T-cell (primary cell): ENCODE results near the gene CBX7. TPM values are rescaled to one million over a fixed set of nuclear protein-coding genes. Genes with fewer than 3 reads are reported as not detected.

Experiments
- ATAC-seq, 4 experiments: fragments of 200-7000 bp in 3 of 4; fragments of 150-1000 bp in 1 of 4; cut with Tn5 transposase; replicated peaks in 1 of 4; 1 replicate in 3 of 4; 2 replicates in 1 of 4; pipeline ENCODE4 v1.10.0; 2021; ENCODE audit warnings: moderate library complexity in 3 of 4, mild to moderate bottlenecking in 2 of 4, moderate number of reproducible peaks in 1 of 4
- CTCF ChIA-PET, 2 donors: fragments of 300-600 bp; sonication (Branson Sonifier 250); formaldehyde crosslinking; loops; one replicate each; lab custom pipeline; 2022; ENCODE audit warnings: antibody characterized with exemption in 2 of 2; lab: Charles Lee
- POLR2A ChIA-PET, 2 donors: fragments of 300-600 bp; sonication (Branson Sonifier 250); formaldehyde crosslinking; loops; one replicate each; lab custom pipeline; 2022; ENCODE audit warnings: antibody characterized with exemption in 2 of 2; lab: Charles Lee
- DNase-seq, 35 experiments: peaks; one replicate each; pipeline versions ENCODE4 v3.0.0 to v3.0.0-alpha.2; 2013 to 2023
- H3K27ac ChIP-seq: one replicate; pipeline ENCODE4 v1.5.1; 2013; ENCODE audit warnings: low read length
- H3K27me3 ChIP-seq, 2 experiments: replicated peaks in 1 of 2; 1 replicate in 1 of 2; 2 replicates in 1 of 2; pipeline versions ENCODE4 v1.6.1 to v1.7.0; 2013; ENCODE audit warnings: low read length in 1 of 2, mixed read lengths in 1 of 2; ENCODE audit not compliant: control insufficient read depth in 2 of 2, insufficient read depth in 2 of 2; ENCODE audit errors: extremely low read depth in 1 of 2
- H3K36me3 ChIP-seq, 2 donors: 1 replicate in 1 of 2; 2 replicates in 1 of 2; pipeline versions ENCODE4 v1.6.1 to v1.7.0; 2013; ENCODE audit warnings: low read length in 1 of 2; ENCODE audit not compliant: control insufficient read depth in 2 of 2, insufficient read depth in 1 of 2; ENCODE audit errors: extremely low read depth in 1 of 2
- H3K4me1 ChIP-seq, 2 experiments: 1 replicate in 1 of 2; 2 replicates in 1 of 2; pipeline versions ENCODE4 v1.6.1 to v1.7.0; 2013; ENCODE audit warnings: low read length in 2 of 2, mixed read lengths in 1 of 2; ENCODE audit not compliant: insufficient read depth in 2 of 2, control insufficient read depth in 1 of 2; ENCODE audit errors: extremely low read depth in 1 of 2
- H3K4me3 ChIP-seq, 2 donors: 1 replicate in 1 of 2; 2 replicates in 1 of 2; pipeline versions ENCODE4 v1.5.1 to v1.7.0; 2013; ENCODE audit warnings: mild to moderate bottlenecking in 2 of 2, low read length in 1 of 2, moderate library complexity in 1 of 2; ENCODE audit not compliant: control insufficient read depth in 1 of 2; ENCODE audit errors: extremely low read depth in 1 of 2
- H3K9me3 ChIP-seq: 2 replicates; pipeline ENCODE4 v1.7.0; 2013
- H3K27ac Mint-ChIP-seq, 2 donors: one replicate each; pipeline ENCODE4 v1.8.0; 2020 to 2021; ENCODE audit warnings: mild to moderate bottlenecking in 2 of 2, mixed read lengths in 2 of 2
- H3K27me3 Mint-ChIP-seq, 2 donors: one replicate each; pipeline ENCODE4 v1.8.0; 2021 to 2022; ENCODE audit warnings: mixed read lengths in 2 of 2
- H3K36me3 Mint-ChIP-seq: one replicate; pipeline ENCODE4 v1.8.0; 2021; ENCODE audit warnings: mixed read lengths
- H3K4me1 Mint-ChIP-seq, 3 donors: one replicate each; pipeline ENCODE4 v1.8.0; 2020 to 2022; ENCODE audit warnings: mixed read lengths in 3 of 3, mild to moderate bottlenecking in 1 of 3
- H3K4me3 Mint-ChIP-seq, 3 donors: one replicate each; pipeline ENCODE4 v1.8.0; 2020 to 2022; ENCODE audit warnings: mild to moderate bottlenecking in 3 of 3, mixed read lengths in 3 of 3, moderate library complexity in 3 of 3
- H3K9me3 Mint-ChIP-seq, 3 donors: one replicate each; pipeline ENCODE4 v1.8.0; 2020 to 2022; ENCODE audit warnings: mixed read lengths in 3 of 3
- WGBS: methylation state at CpG from one replicate; pipeline ENCODE4 v1.1.5; 2013; ENCODE audit warnings: missing lambda C conversion rate; ENCODE audit not compliant: insufficient coverage; 5-methylcytosine and 5-hydroxymethylcytosine counted together
- total RNA-seq, 35 experiments: library from RNA in 6 of 35; stranded (reverse) in 6 of 35; fragments of 120-200 nt in 1 of 35; gene quantifications; one replicate each; pipeline versions ENCODE4 v1.2.1 to v1.2.4 and lab custom pipeline; 2013 to 2026

Gene CBX7
- total RNA-seq, 5 donors from 2014 or later (not counting 1 experiment from before 2014, with no cell fraction given), result 67.4 to 160 (median 149) TPM

DNA sequence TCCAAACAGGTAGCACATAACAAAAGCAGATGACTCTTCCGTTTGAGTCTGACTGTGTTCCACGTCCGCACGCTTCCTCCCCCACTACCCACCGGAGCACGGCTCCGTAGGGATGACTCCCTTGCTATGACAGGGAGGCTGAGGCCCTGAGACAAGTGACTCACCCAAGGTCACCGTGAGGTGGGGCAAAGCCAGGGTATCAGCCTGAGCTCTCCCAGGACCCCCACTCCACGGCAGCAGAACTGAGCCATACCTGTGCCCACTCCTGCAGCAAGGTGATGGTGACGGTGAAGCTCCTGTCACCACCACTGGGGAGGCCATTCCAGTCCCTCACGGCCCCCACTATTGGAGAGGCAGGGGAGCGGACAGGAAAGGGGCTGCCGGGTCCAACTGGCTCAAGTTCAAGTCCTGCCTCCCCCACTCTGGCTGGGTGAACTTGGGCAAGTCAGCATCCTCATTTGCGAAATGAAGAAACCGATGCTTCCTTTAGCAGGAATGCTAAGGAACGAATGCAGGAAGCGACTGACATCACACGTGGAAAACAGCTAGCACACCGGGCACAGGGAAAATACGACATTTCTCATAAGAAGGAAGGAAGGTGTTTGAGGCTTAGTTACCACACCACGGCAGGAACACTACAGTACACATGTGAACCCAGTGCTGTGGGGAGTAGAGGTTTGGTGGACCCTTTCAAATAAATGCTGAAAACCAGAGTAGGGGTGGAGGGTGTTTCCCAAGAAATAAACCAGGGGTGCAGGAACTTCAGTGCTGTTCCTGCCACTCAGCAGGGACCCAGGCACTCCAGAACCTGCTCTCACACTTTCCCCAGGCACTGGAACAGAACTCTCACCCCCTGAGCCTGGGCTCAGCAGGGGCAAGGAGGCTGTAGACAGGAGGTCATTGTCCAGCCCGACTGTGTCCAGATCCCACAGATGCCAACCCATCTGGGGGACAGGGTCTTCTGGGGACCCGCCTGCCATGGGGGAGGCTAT is 32.4 kb upstream of the CBX7 start:
- DNase-seq, result no peak
- Mint-ChIP-seq H3K4me1 (peaks cover 0 to 2% (median 0%) of the 10 kb centered on the region in 3 donors), H3K27ac (no peak overlapping the region), H3K9me3 (peaks cover 0 to 5% (median 3%) of the 10 kb centered on the region in 3 donors), H3K36me3 (no peaks in the 10 kb centered on the region), H3K4me3 (no peak overlapping the region), H3K27me3 (no peaks in the 10 kb centered on the region)
- Histone ChIP-seq H3K9me3 (no peaks in the 10 kb centered on the region), H3K27me3 (peaks cover 0 to 9% of the 10 kb centered on the region in 2 experiments), H3K4me1 (no peaks in the 10 kb centered on the region), H3K27ac (no peak overlapping the region), H3K36me3 (no peaks in the 10 kb centered on the region), H3K4me3 (no peak overlapping the region)
- ChIA-PET POLR2A (no interaction called here), CTCF (no interaction called here)
- 68% methylated on average over 13 of the region's 23 CpGs for WGBS
- no peak for ATAC-seq

DNA sequence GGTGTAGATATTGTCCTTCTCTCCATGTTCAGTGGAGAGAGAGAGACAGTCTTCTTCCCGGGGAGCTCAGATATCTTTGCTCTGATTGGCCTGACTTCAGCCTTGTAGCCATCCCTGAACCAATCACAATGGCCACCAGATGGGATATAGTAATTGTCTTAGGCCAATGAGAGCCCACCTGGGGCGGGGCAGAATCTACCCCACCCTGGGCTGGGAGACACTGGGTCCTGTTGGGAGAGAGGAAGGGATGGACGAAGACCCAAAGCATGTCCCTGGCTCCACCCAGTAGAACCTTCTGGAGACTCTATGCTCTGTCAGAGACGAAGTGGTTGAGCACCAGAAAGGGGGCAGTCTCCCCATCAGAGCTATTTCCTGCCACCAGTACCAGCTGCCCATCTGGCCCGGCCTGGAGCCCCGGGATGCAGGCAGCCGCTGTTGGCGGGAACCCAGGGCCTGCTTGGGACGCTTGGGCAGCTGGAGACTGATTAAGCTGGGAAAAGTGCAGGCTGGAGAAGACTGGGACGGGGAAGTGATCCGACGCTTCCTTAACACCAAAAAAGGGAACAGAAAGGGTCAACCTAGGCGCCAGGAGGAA is 31.6 kb upstream of the CBX7 start:
- Histone ChIP-seq H3K27ac (no peak overlapping the region), H3K4me3 (no peak overlapping the region), H3K36me3 (no peaks in the 10 kb centered on the region), H3K9me3 (no peaks in the 10 kb centered on the region), H3K27me3 (peaks cover 0 to 5% of the 10 kb centered on the region in 2 experiments), H3K4me1 (peaks cover 0 to 5% of the 10 kb centered on the region in 2 experiments)
- Mint-ChIP-seq H3K4me3 (no peak overlapping the region), H3K36me3 (no peaks in the 10 kb centered on the region), H3K27ac (no peak overlapping the region), H3K27me3 (no peaks in the 10 kb centered on the region), H3K9me3 (peaks cover 0 to 5% (median 3%) of the 10 kb centered on the region in 3 donors), H3K4me1 (peaks cover 0 to 8% (median under 1%) of the 10 kb centered on the region in 3 donors)
- POLR2A ChIA-PET, result no interaction called here
- 77% methylated on average over 5 of the region's 13 CpGs for WGBS
- no peak for DNase-seq
- CTCF ChIA-PET, result interaction anchor here in 1 of 2 donors (0.6 to 0.7 kb wide), 2 partner anchors 69 to 271 kb away, joined by 5 to 6 read pairs; no protein-coding TSS in a partner anchor
- no peak for ATAC-seq

DNA sequence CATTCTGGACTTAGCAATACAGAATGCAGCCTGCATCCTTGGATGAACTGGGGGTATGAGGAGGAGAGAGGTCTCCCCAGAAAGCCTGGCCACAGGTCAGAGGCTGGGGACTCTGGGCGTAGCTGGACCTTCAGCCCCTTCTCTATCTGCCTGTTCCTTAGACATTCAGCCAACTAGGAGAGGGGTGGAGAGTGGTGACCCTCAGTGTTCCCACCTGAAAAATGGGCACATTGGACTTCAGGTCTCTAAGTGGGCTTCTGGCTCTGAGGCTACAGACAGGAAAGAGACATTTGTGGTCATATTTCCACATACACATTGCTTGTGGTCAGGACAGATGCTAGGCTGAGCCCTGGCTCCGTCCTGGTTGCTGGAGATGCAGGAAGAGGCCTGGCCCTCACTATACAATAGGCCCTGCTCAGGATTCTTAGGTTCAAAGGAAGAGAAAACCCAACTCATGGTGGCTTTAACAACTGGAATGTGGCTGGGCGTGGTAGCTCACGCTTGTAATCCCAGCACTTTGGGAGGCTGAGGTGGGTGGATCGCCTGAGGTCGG is 30.1 kb upstream of the CBX7 start:
- H3K36me3 Mint-ChIP-seq, result no peaks in the 10 kb centered on the region
- Histone ChIP-seq H3K4me3 (no peak overlapping the region), H3K36me3 (no peaks in the 10 kb centered on the region), H3K27ac (no peak overlapping the region), H3K27me3 (peaks cover 0 to 5% of the 10 kb centered on the region in 2 experiments), H3K4me1 (peaks cover 0 to 19% of the 10 kb centered on the region in 2 experiments), H3K9me3 (no peaks in the 10 kb centered on the region)
- DNase-seq, result no peak
- ATAC-seq, result no peak
- peaks cover 0 to 5% (median 3%) of the 10 kb centered on the region in 3 donors for H3K9me3 Mint-ChIP-seq
- no peak overlapping the region for H3K27ac Mint-ChIP-seq
- peaks cover 0 to 23% (median 14%) of the 10 kb centered on the region in 3 donors for H3K4me1 Mint-ChIP-seq
- H3K4me3 Mint-ChIP-seq, result no peak overlapping the region
- POLR2A ChIA-PET, result no interaction called here
- WGBS, result 80% methylated on average over 1 of the region's 6 CpGs
- no peaks in the 10 kb centered on the region for H3K27me3 Mint-ChIP-seq
- CTCF ChIA-PET, result interaction anchor here in 1 of 2 donors (1.3 kb wide), 1 partner anchor 12 kb away, joined by 4 read pairs; no protein-coding TSS in a partner anchor

DNA sequence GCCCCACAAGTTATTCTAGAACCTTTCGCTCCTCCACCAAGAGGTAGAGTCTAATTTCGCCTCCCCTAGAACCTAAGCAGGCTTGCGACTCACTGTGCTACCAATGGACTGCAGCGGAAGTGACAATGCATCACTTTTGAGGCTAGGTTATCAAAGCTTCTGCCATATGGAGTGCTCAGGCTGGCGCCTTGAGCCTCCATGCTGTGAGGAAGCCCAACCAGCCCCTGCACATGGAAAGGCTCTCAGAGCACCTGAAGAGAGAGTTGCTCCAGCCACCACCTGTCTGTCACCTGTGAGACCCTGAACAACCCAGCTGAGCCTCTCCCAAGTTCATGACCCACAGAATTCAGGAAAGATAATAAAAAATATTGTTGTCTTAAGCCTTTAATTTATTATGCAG is 29.3 kb upstream of the CBX7 start:
- Mint-ChIP-seq H3K27me3 (no peaks in the 10 kb centered on the region), H3K27ac (no peak overlapping the region), H3K4me1 (peaks cover 0 to 26% (median 17%) of the 10 kb centered on the region in 3 donors), H3K36me3 (no peaks in the 10 kb centered on the region), H3K9me3 (peaks cover 0 to 5% (median 3%) of the 10 kb centered on the region in 3 donors), H3K4me3 (no peak overlapping the region)
- Histone ChIP-seq H3K9me3 (no peaks in the 10 kb centered on the region), H3K27ac (no peak overlapping the region), H3K4me1 (peaks cover 0 to 27% of the 10 kb centered on the region in 2 experiments), H3K27me3 (peaks cover 0 to 5% of the 10 kb centered on the region in 2 experiments), H3K4me3 (no peak overlapping the region), H3K36me3 (no peaks in the 10 kb centered on the region)
- DNase-seq, result no peak
- POLR2A ChIA-PET, result no interaction called here
- ATAC-seq, result no peak
- CTCF ChIA-PET, result interaction anchor here in 1 of 2 donors (1.3 kb wide), 1 partner anchor 11 kb away, joined by 4 read pairs; no protein-coding TSS in a partner anchor
- 79% methylated on average over 5 of the region's 5 CpGs for WGBS

GRCh38 chr22:39181356-39181755 is 28.9 kb upstream of the CBX7 start:
- ATAC-seq (no peak), DNase-seq (no peak)
- CTCF ChIA-PET, result no interaction called here
- no peak overlapping the region for H3K27ac Mint-ChIP-seq
- POLR2A ChIA-PET, result no interaction called here
- 100% methylated on average over 8 of the region's 8 CpGs for WGBS
- no peaks in the 10 kb centered on the region for H3K36me3 ChIP-seq
- no peaks in the 10 kb centered on the region for H3K9me3 ChIP-seq
- H3K36me3 Mint-ChIP-seq, result no peaks in the 10 kb centered on the region
- H3K4me3 ChIP-seq, result no peak overlapping the region
- H3K4me1 Mint-ChIP-seq, result peaks cover 0 to 30% (median 20%) of the 10 kb centered on the region in 3 donors
- H3K27ac ChIP-seq, result no peak overlapping the region
- peaks cover 0 to 5% of the 10 kb centered on the region in 2 experiments for H3K27me3 ChIP-seq
- peaks cover 0 to 5% (median 3%) of the 10 kb centered on the region in 3 donors for H3K9me3 Mint-ChIP-seq
- no peaks in the 10 kb centered on the region for H3K27me3 Mint-ChIP-seq
- H3K4me1 ChIP-seq, result peaks cover 0 to 31% of the 10 kb centered on the region in 2 experiments
- H3K4me3 Mint-ChIP-seq, result no peak overlapping the region
